Central memory CD4-positive, alpha-beta T cell (primary cell): ENCODE data around the gene ADAMTS6.
"Not testable (repeated sequence)": the region's sequence is repeated elsewhere in the genome, so short reads cannot be mapped to it uniquely, and the experiment has no call there.

Experiments used
- DNase-seq: peaks from one replicate; pipeline ENCODE4 v3.0.0; 2022
- total RNA-seq, 3 experiments: gene quantifications; one replicate each; lab custom pipeline; 2026; lab: John Stamatoyannopoulos, UW

ADAMTS6 gene
- total RNA-seq, result 0.60 to 7.9 (median 2.7) reads per million in 3 experiments

GRCh38 chr5:65481635-65482295 lies at the start of gene ADAMTS6:
Gene ADAMTS6 (minus strand): TSS chr5:65481920. CDS start chr5:65473673, 8,247 bp downstream.
- peak; percentile 66 for DNase-seq

GRCh38 chr5:65530904-65531303 lies 49.2 kb upstream of the ADAMTS6 start:
- DNase-seq, result no peak

- no peak for DNase-seq
Observed at GRCh38 chr5:65525726-65526125, 44.0 kb upstream of the ADAMTS6 start.

GRCh38 chr5:65512170-65512937 lies 30.6 kb upstream of the ADAMTS6 start:
- DNase-seq, result no peak

GRCh38 chr5:65508978-65509377 lies 27.3 kb upstream of the ADAMTS6 start:
- DNase-seq, result no peak

- no peak for DNase-seq
Observed at GRCh38 chr5:65506961-65507360, 25.2 kb upstream of the ADAMTS6 start.

GRCh38 chr5:65489119-65489518 lies 7.4 kb upstream of the ADAMTS6 start:
- DNase-seq, result no peak

GRCh38 chr5:65488038-65488687 lies 6.4 kb upstream of the ADAMTS6 start:
- DNase-seq, result not testable (repeated sequence)

- DNase-seq, result not testable (repeated sequence)
Observed at GRCh38 chr5:65486803-65487202, 5.1 kb upstream of the ADAMTS6 start.

- DNase-seq, result no peak
Observed at GRCh38 chr5:65485405-65485804, 3.7 kb upstream of the ADAMTS6 start.

GRCh38 chr5:65483546-65484346 lies 2.0 kb upstream of the ADAMTS6 start:
- DNase-seq, result peak; percentile 21

GRCh38 chr5:65482736-65483545 lies 1.2 kb upstream of the ADAMTS6 start:
- peak; percentile 25 for DNase-seq

- DNase-seq, result peak; percentile 9
Observed at GRCh38 chr5:65482296-65482735, 596 bp upstream of the ADAMTS6 start.

GRCh38 chr5:65481171-65481581 lies 544 bp downstream of the ADAMTS6 start:
- DNase-seq, result no peak

GRCh38 chr5:65480306-65480865 lies 1.3 kb downstream of the ADAMTS6 start:
- peak; percentile 25 for DNase-seq

GRCh38 chr5:65479527-65479926 lies 2.2 kb downstream of the ADAMTS6 start:
- DNase-seq, result no peak

GRCh38 chr5:65478336-65478735 lies 3.4 kb downstream of the ADAMTS6 start:
- no peak for DNase-seq

- no peak for DNase-seq
Observed at GRCh38 chr5:65475895-65476294, 5.8 kb downstream of the ADAMTS6 start.

GRCh38 chr5:65475336-65475735 lies 6.4 kb downstream of the ADAMTS6 start:
- DNase-seq, result no peak

GRCh38 chr5:65474130-65474711 lies 7.5 kb downstream of the ADAMTS6 start:
- DNase-seq, result no peak

GRCh38 chr5:65468633-65469032 lies 13.1 kb downstream of the ADAMTS6 start:
- DNase-seq, result no peak
